ENCODE results near the gene SLC25A36. TPM values are rescaled to one million over a fixed set of nuclear protein-coding genes. Genes with fewer than 3 reads are reported as not detected.
"Not testable (repeated sequence)": the region's sequence is repeated elsewhere in the genome, so short reads cannot be mapped to it uniquely, and the experiment has no call there.

The SLC25A36 gene
- total and polyA plus RNA-seq, 3 experiments from 2014 or later = 37.1 to 44.2 (median 38.1) TPM

- peaks cover 5 to 13% (median 7%) of the 10 kb centered on the region in 3 donors for H3K4me1 Mint-ChIP-seq
- peak; percentile 55 to 77 (median 58) for DNase-seq
These were observed 69.8 kb downstream of the SLC25A36 start for GRCh38 chr3:141011232-141011996.

GRCh38 chr3:141011997-141012262 is 70.3 kb downstream of the SLC25A36 start:
- Histone ChIP-seq H3K4me3 (ENCODE audit: low read length) (no peak overlapping the region), H3K9me3 (ENCODE audit: low read length) (no peaks in the 10 kb centered on the region), H3K27me3 (ENCODE audit: insufficient read depth, low read length, poor library complexity, severe bottlenecking) (peaks cover 5% of the 10 kb centered on the region), H3K36me3 (ENCODE audit: insufficient read depth, low read length) (no peaks in the 10 kb centered on the region), H3K4me1 (ENCODE audit: insufficient read depth, low read length) (no peaks in the 10 kb centered on the region), H3K27ac (ENCODE audit: low read depth, low read length) (no peak overlapping the region)
- DNase-seq = no peak
- H3K27me3 Mint-ChIP-seq = peaks cover 12 to 50% of the 10 kb centered on the region in 2 donors
- no peaks in the 10 kb centered on the region for H3K9me3 Mint-ChIP-seq
- ChIA-PET POLR2A (no interaction called here), CTCF (interaction anchor here (1.0 to 2.1 kb wide), 5 partner anchors 8 to 173 kb away, joined by 3 to 6 read pairs (median 4); no protein-coding TSS in a partner anchor)
- no peak overlapping the region for H3K4me3 Mint-ChIP-seq
- no peaks in the 10 kb centered on the region for H3K36me3 Mint-ChIP-seq
- H3K4me1 Mint-ChIP-seq = peaks cover 5 to 18% (median 9%) of the 10 kb centered on the region in 3 donors
- H3K27ac Mint-ChIP-seq = no peak overlapping the region

More at GRCh38 chr3:141011232-141011996, 69.8 kb downstream of the SLC25A36 start:
- Histone ChIP-seq H3K27ac (ENCODE audit: low read depth, low read length) (no peak overlapping the region), H3K4me1 (ENCODE audit: insufficient read depth, low read length) (no peaks in the 10 kb centered on the region), H3K27me3 (ENCODE audit: insufficient read depth, low read length, poor library complexity, severe bottlenecking) (peaks cover 5% of the 10 kb centered on the region), H3K36me3 (ENCODE audit: insufficient read depth, low read length) (no peaks in the 10 kb centered on the region), H3K4me3 (ENCODE audit: low read length) (no peak overlapping the region), H3K9me3 (ENCODE audit: low read length) (no peaks in the 10 kb centered on the region)
- ChIA-PET CTCF (interaction anchor here (1.1 to 2.1 kb wide), 6 partner anchors 9 to 173 kb away, joined by 3 to 6 read pairs (median 4); no protein-coding TSS in a partner anchor), POLR2A (no interaction called here)
- Mint-ChIP-seq H3K36me3 (no peaks in the 10 kb centered on the region), H3K9me3 (no peaks in the 10 kb centered on the region), H3K27ac (peak overlapping the region in 1 of 8 donors; percentile 74), H3K4me3 (no peak overlapping the region), H3K27me3 (peaks cover 12 to 55% of the 10 kb centered on the region in 2 donors)

- POLR2A ChIA-PET = no interaction called here
- Histone ChIP-seq H3K4me1 (ENCODE audit: insufficient read depth, low read length) (no peaks in the 10 kb centered on the region), H3K27ac (ENCODE audit: low read depth, low read length) (no peak overlapping the region), H3K9me3 (ENCODE audit: low read length) (no peaks in the 10 kb centered on the region), H3K36me3 (ENCODE audit: insufficient read depth, low read length) (no peaks in the 10 kb centered on the region), H3K4me3 (ENCODE audit: low read length) (no peak overlapping the region), H3K27me3 (ENCODE audit: insufficient read depth, low read length, poor library complexity, severe bottlenecking) (peaks cover 5% of the 10 kb centered on the region)
- Mint-ChIP-seq H3K9me3 (no peaks in the 10 kb centered on the region), H3K27ac (no peak overlapping the region), H3K36me3 (no peaks in the 10 kb centered on the region), H3K4me3 (no peak overlapping the region), H3K27me3 (peaks cover 9 to 43% of the 10 kb centered on the region in 2 donors), H3K4me1 (peaks cover 10 to 24% (median 14%) of the 10 kb centered on the region in 3 donors)
- CTCF ChIA-PET = interaction anchor here (1.0 to 1.7 kb wide), 2 partner anchors 90 to 93 kb away, joined by 3 to 5 read pairs; no protein-coding TSS in a partner anchor
- DNase-seq = no peak
These were observed 70.9 kb downstream of the SLC25A36 start for GRCh38 chr3:141012571-141012970.

GRCh38 chr3:141015481-141015880 is 73.8 kb downstream of the SLC25A36 start:
- H3K4me3 ChIP-seq (ENCODE audit: low read length) = no peak overlapping the region
- Mint-ChIP-seq H3K36me3 (no peaks in the 10 kb centered on the region), H3K27ac (no peak overlapping the region), H3K9me3 (no peaks in the 10 kb centered on the region), H3K4me3 (no peak overlapping the region), H3K27me3 (peaks cover 3 to 15% of the 10 kb centered on the region in 2 donors), H3K4me1 (peaks cover 14 to 36% (median 22%) of the 10 kb centered on the region in 3 donors)
- CTCF ChIA-PET = interaction anchor here (1.9 kb wide), 1 partner anchor 15 kb away, joined by 7 read pairs; no protein-coding TSS in a partner anchor
- H3K4me1 ChIP-seq (ENCODE audit: insufficient read depth, low read length) = peaks cover 4% of the 10 kb centered on the region
- no peaks in the 10 kb centered on the region for H3K36me3 ChIP-seq (ENCODE audit: insufficient read depth, low read length)
- POLR2A ChIA-PET = no interaction called here
- no peaks in the 10 kb centered on the region for H3K9me3 ChIP-seq (ENCODE audit: low read length)
- no peak overlapping the region for H3K27ac ChIP-seq (ENCODE audit: low read depth, low read length)
- H3K27me3 ChIP-seq (ENCODE audit: insufficient read depth, low read length, poor library complexity, severe bottlenecking) = no peaks in the 10 kb centered on the region
- DNase-seq = no peak

- H3K36me3 Mint-ChIP-seq; H3K27ac ChIP-seq (ENCODE audit: low read depth, low read length); CTCF ChIA-PET; H3K27me3 Mint-ChIP-seq; H3K9me3 ChIP-seq (ENCODE audit: low read length); H3K27me3 ChIP-seq (ENCODE audit: insufficient read depth, low read length, poor library complexity, severe bottlenecking); H3K4me1 ChIP-seq (ENCODE audit: insufficient read depth, low read length); H3K9me3 Mint-ChIP-seq; H3K4me3 ChIP-seq (ENCODE audit: low read length); H3K36me3 ChIP-seq (ENCODE audit: insufficient read depth, low read length): not testable (repeated sequence)
- DNase-seq = peak in 4 of 5 donors; percentile 8 to 68 (median 49)
- H3K27ac Mint-ChIP-seq = peak overlapping the region; percentile 17 to 85 (median 70)
- POLR2A ChIA-PET = interaction anchor here (0.8 to 1.3 kb wide), 2 partner anchors 11 to 74 kb away, joined by 3 read pairs; no protein-coding TSS in a partner anchor
- peak overlapping the region in 6 of 7 donors; percentile 60 to 81 (median 62) for H3K4me3 Mint-ChIP-seq
- peaks cover 9 to 31% (median 19%) of the 10 kb centered on the region in 3 donors for H3K4me1 Mint-ChIP-seq
These were observed 76.0 kb downstream of the SLC25A36 start for GRCh38 chr3:141017366-141018322.

- POLR2A ChIA-PET = no interaction called here
These were observed 77.6 kb downstream of the SLC25A36 start for GRCh38 chr3:141019244-141019643.

GRCh38 chr3:141020143-141020830 is 78.7 kb downstream of the SLC25A36 start:
- Histone ChIP-seq H3K9me3 (ENCODE audit: low read length) (no peaks in the 10 kb centered on the region), H3K36me3 (ENCODE audit: insufficient read depth, low read length) (no peaks in the 10 kb centered on the region), H3K27ac (ENCODE audit: low read depth, low read length) (no peak overlapping the region), H3K4me1 (ENCODE audit: insufficient read depth, low read length) (peaks cover 4% of the 10 kb centered on the region), H3K27me3 (ENCODE audit: insufficient read depth, low read length, poor library complexity, severe bottlenecking) (no peaks in the 10 kb centered on the region), H3K4me3 (ENCODE audit: low read length) (no peak overlapping the region)
- H3K27me3 Mint-ChIP-seq = no peaks in the 10 kb centered on the region
- H3K36me3 Mint-ChIP-seq = no peaks in the 10 kb centered on the region
- ChIA-PET POLR2A (no interaction called here), CTCF (interaction anchor here (1.6 kb wide), 1 partner anchor 9 kb away, joined by 4 read pairs; no protein-coding TSS in a partner anchor)
- no peak overlapping the region for H3K4me3 Mint-ChIP-seq
- no peaks in the 10 kb centered on the region for H3K9me3 Mint-ChIP-seq
- H3K27ac Mint-ChIP-seq = peak overlapping the region in 4 of 8 donors; percentile 27 to 75 (median 48)
- H3K4me1 Mint-ChIP-seq = peaks cover 9 to 31% (median 18%) of the 10 kb centered on the region in 3 donors
- DNase-seq = no peak

More at GRCh38 chr3:141019244-141019643, 77.6 kb downstream of the SLC25A36 start:
- H3K27ac ChIP-seq (ENCODE audit: low read depth, low read length) = no peak overlapping the region
- Mint-ChIP-seq H3K9me3 (no peaks in the 10 kb centered on the region), H3K4me1 (peaks cover 9 to 31% (median 19%) of the 10 kb centered on the region in 3 donors), H3K36me3 (no peaks in the 10 kb centered on the region), H3K27ac (peak overlapping the region in 1 of 8 donors; percentile 14), H3K4me3 (no peak overlapping the region), H3K27me3 (no peaks in the 10 kb centered on the region)
- no peaks in the 10 kb centered on the region for H3K9me3 ChIP-seq (ENCODE audit: low read length)
- CTCF ChIA-PET = interaction anchor here (1.6 kb wide), 1 partner anchor 8 kb away, joined by 4 read pairs; no protein-coding TSS in a partner anchor
- no peak for DNase-seq
- no peaks in the 10 kb centered on the region for H3K36me3 ChIP-seq (ENCODE audit: insufficient read depth, low read length)
- H3K4me3 ChIP-seq (ENCODE audit: low read length) = no peak overlapping the region
- H3K27me3 ChIP-seq (ENCODE audit: insufficient read depth, low read length, poor library complexity, severe bottlenecking) = no peaks in the 10 kb centered on the region
- H3K4me1 ChIP-seq (ENCODE audit: insufficient read depth, low read length) = peaks cover 4% of the 10 kb centered on the region

Data from CD8-positive, alpha-beta memory T cell (primary cell).